ENCODE measurements around the gene TSHZ3.

GRCh38 chr19:31254180-31254551 is 95.1 kb downstream of the TSHZ3 start:
- no peak for TF ChIP-seq REST (IDR thresholded peaks at IDR 0.05; ENCODE audit: insufficient read depth in 1 of 2, low read depth in 2 of 2, low read length in 2 of 2)
- no peak for TF ChIP-seq SIN3A (IDR thresholded peaks at IDR 0.05; ENCODE audit: borderline replicate concordance, insufficient read depth, low read length)

Data from PFSK-1 (cell line).